ENCODE data around the gene FRS3. TPM values are rescaled to one million over a fixed set of nuclear protein-coding genes. Genes with fewer than 3 reads are reported as not detected.
A peak's percentile ranks its signal among the peaks of the same experiment; 100 is the strongest.

Gene FRS3
- total and polyA plus RNA-seq, 2 of the 13 experiments (the other 11 are each of a cell fraction or from before 2014, with no cell fraction given): 3.0 to 7.4 TPM

GRCh38 chr6:41747256-41748101 lies 32.2 kb downstream of the FRS3 start, which contains the start of gene PGC (continued):
- TF ChIP-seq SRSF1 (optimal IDR thresholded peaks at IDR 0.05; ENCODE audit: low read depth, low read length) (peak; percentile 10), ZSCAN25 (CRISPR knock-in tag; IDR thresholded peaks at IDR 0.05) (no peak; the same call in 1 of the 2 replicates), JDP2 (CRISPR knock-in tag; IDR thresholded peaks at IDR 0.05; ENCODE audit: borderline replicate concordance) (no peak), ZNF777 (CRISPR knock-in tag; IDR thresholded peaks at IDR 0.05) (peak; percentile 61), FOXP4 (CRISPR knock-in tag; IDR thresholded peaks at IDR 0.05) (peak; percentile 96), POLR2G (IDR thresholded peaks at IDR 0.05; ENCODE audit: low read depth, low read length) (peak; percentile 84), PPARG (CRISPR knock-in tag; conservative IDR thresholded peaks at IDR 0.05) (peak; percentile 70; the same call in 1 of the 2 replicates), GRHL1 (CRISPR knock-in tag; conservative IDR thresholded peaks at IDR 0.05) (no peak), ZNF446 (CRISPR knock-in tag; IDR thresholded peaks at IDR 0.05) (0 out of 2 replicates have a peak, but pooled peaks have one; percentile 58), CREB1 (IDR thresholded peaks at IDR 0.05) (no peak), CREB1 (CRISPR knock-in tag; IDR thresholded peaks at IDR 0.05) (peak; percentile 81), ZHX2 (IDR thresholded peaks at IDR 0.05; ENCODE audit: low read depth) (0 out of 2 replicates have a peak, but pooled peaks have one; percentile 29), ZHX2 (CRISPR knock-in tag; IDR thresholded peaks at IDR 0.05; ENCODE audit: borderline replicate concordance) (no peak), MTA3 (CRISPR knock-in tag; IDR thresholded peaks at IDR 0.05) (no peak), CEBPZ (IDR thresholded peaks at IDR 0.05; ENCODE audit: low read length) (no peak), ZIK1 (CRISPR knock-in tag; IDR thresholded peaks at IDR 0.05; ENCODE audit: borderline replicate concordance, low read depth) (no peak)
